HG03175 (cell line): ENCODE data around the gene LRRC34.
A peak's percentile ranks its signal among the peaks of the same experiment; 100 is the strongest.

ENCODE experiments used
- ATAC-seq: cut with Tn5 transposase; IDR thresholded peaks from one replicate; pipeline ENCODE4 v1.9.1; 2021; ENCODE audit warnings: mild to moderate bottlenecking, moderate library complexity; ENCODE audit not compliant: unreplicated experiment

Gene LRRC34

GRCh38 chr3:169812332-169813235, at the start of gene LRRC34, which contains the start of gene LRRIQ4:
Gene LRRC34 (minus strand): TSS chr3:169812904. CDS start chr3:169812548, 356 bp downstream.
Gene LRRIQ4 (plus strand): TSS chr3:169812870. CDS start chr3:169821922, 9,052 bp downstream.
- ATAC-seq: peak; percentile 58

- ATAC-seq: no peak
These were observed 49.2 kb upstream of the LRRC34 start for GRCh38 chr3:169861871-169862270.

GRCh38 chr3:169857811-169858210, 45.1 kb upstream of the LRRC34 start:
- no peak for ATAC-seq

GRCh38 chr3:169855514-169855913, 42.8 kb upstream of the LRRC34 start:
- ATAC-seq: no peak

GRCh38 chr3:169850618-169851017, 37.9 kb upstream of the LRRC34 start:
- no peak for ATAC-seq

- no peak for ATAC-seq
These were observed 36.0 kb upstream of the LRRC34 start for GRCh38 chr3:169848741-169849140.

- ATAC-seq: no peak
These were observed 35.2 kb upstream of the LRRC34 start for GRCh38 chr3:169847896-169848295.

- peak; percentile 99 for ATAC-seq
These were observed 33.9 kb upstream of the LRRC34 start for GRCh38 chr3:169846458-169847193.

- ATAC-seq: no peak
These were observed 30.3 kb upstream of the LRRC34 start for GRCh38 chr3:169842960-169843359.

GRCh38 chr3:169841171-169841570, 28.5 kb upstream of the LRRC34 start:
- ATAC-seq: peak; percentile 64

- ATAC-seq: no peak
These were observed 25.9 kb upstream of the LRRC34 start for GRCh38 chr3:169838511-169839030.

GRCh38 chr3:169836942-169837275, 24.2 kb upstream of the LRRC34 start:
- ATAC-seq: no peak

- peak; percentile 92 for ATAC-seq
These were observed 23.6 kb upstream of the LRRC34 start for GRCh38 chr3:169836078-169836941.

GRCh38 chr3:169835533-169835932, 22.8 kb upstream of the LRRC34 start:
- ATAC-seq: no peak

- no peak for ATAC-seq
These were observed 15.0 kb upstream of the LRRC34 start for GRCh38 chr3:169827712-169828111.

GRCh38 chr3:169825316-169825715, 12.6 kb upstream of the LRRC34 start:
- no peak for ATAC-seq

- no peak for ATAC-seq
These were observed 10.3 kb upstream of the LRRC34 start for GRCh38 chr3:169822983-169823382.

- ATAC-seq: no peak
These were observed 9.8 kb upstream of the LRRC34 start for GRCh38 chr3:169822540-169822939.

GRCh38 chr3:169822091-169822490, 9.4 kb upstream of the LRRC34 start:
- no peak for ATAC-seq

GRCh38 chr3:169818316-169818715, 5.6 kb upstream of the LRRC34 start:
- no peak for ATAC-seq
